ENCODE results near the gene UBN2.
"Not testable (repeated sequence)": the region's sequence is repeated elsewhere in the genome, so short reads cannot be mapped to it uniquely, and the experiment has no call there.

UBN2 gene

DNA sequence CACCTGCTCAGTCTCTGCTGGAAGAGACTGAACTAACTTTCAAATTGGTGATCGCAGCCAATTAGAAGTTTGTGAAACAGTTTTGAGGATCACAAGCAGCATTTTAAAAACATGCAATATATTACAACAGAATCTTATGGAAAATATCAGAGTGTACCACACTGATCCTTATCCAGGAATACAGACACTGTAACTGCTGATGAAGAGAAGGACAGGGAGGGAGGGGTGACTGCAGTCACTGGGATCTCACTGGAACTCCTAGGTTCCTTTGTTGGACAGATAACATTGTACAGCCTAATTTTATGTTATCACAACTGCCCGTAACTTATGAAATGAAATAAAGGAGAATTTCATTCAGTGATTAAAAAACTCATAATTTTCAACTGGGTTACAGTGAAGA lies 6.8 kb upstream of the UBN2 start:
- TF ChIP-seq, protein P1, sequence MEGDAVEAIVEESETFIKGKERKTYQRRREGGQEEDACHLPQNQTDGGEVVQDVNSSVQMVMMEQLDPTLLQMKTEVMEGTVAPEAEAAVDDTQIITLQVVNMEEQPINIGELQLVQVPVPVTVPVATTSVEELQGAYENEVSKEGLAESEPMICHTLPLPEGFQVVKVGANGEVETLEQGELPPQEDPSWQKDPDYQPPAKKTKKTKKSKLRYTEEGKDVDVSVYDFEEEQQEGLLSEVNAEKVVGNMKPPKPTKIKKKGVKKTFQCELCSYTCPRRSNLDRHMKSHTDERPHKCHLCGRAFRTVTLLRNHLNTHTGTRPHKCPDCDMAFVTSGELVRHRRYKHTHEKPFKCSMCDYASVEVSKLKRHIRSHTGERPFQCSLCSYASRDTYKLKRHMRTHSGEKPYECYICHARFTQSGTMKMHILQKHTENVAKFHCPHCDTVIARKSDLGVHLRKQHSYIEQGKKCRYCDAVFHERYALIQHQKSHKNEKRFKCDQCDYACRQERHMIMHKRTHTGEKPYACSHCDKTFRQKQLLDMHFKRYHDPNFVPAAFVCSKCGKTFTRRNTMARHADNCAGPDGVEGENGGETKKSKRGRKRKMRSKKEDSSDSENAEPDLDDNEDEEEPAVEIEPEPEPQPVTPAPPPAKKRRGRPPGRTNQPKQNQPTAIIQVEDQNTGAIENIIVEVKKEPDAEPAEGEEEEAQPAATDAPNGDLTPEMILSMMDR (conservative IDR thresholded peaks at IDR 0.05; ENCODE audit: low read depth, low read length) = no peak
- H3K4me3 ChIP-seq (ENCODE audit: low read depth, low read length) = no peak overlapping the region
- no peak for DNase-seq (ENCODE audit: low read depth)

DNA sequence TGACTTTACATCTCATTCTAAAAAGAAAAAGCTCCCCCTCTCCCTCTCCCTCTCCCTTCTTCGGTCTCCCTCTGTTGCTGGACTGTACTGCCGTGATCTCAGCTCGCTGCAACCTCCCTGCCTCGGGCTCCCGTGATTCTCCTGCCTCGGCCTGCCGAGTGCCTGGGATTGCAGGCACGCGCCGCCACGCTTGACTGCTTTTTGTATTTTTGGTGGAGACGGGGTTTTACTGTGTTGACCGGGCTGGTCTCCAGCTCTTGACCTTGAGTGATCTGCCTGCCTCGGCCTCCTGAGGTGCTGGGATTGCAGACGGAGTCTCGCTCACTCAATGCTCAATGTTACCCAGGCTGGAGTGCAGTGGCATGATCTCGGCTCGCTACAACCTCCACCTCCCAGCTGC lies 6.2 kb upstream of the UBN2 start:
- H3K4me3 ChIP-seq (ENCODE audit: low read depth, low read length); DNase-seq (ENCODE audit: low read depth): not testable (repeated sequence)

DNA sequence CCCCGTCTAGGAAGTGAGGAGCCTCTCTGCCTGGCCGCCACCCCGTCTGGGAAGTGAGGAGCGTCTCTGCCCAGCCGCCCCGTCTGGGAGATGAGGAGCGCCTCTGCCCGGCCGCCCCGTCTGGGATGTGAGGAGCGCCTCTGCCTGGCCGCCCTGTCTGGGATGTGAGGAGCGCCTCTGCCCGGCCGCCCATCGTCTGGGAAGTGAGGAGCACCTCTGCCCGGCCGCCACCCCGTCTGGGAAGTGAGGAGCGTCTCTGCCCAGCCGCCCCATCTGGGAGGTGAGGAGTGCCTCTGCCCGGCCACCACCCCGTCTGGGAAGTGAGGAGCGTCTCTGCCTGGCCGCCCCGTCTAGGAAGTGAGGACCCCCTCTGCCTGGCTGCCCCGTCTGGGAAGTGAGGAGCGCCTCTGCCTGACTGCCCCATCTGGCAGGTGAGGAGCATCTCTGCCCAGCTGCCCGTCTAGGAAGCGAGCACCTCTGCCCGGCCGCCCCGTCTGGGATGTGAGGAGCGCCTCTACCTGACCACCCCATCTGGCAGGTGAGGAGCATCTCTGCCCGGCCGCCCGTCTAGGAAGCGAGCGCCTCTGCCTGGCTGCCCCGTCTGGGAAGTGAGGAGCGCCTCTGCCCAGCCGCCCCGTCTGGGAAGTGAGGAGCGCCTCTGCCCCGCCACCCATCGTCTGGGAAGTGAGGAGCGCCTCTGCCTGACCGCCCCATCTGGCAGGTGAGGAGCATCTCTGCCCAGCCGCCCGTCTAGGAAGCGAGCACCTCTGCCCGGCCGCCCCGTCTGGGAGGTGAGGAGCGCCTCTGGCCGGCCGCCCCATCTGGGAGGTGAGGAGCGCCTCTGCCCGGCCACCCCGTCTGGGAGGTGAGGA lies 5.5 kb upstream of the UBN2 start:
- H3K4me3 ChIP-seq (ENCODE audit: low read depth, low read length); DNase-seq (ENCODE audit: low read depth): not testable (repeated sequence)

DNA sequence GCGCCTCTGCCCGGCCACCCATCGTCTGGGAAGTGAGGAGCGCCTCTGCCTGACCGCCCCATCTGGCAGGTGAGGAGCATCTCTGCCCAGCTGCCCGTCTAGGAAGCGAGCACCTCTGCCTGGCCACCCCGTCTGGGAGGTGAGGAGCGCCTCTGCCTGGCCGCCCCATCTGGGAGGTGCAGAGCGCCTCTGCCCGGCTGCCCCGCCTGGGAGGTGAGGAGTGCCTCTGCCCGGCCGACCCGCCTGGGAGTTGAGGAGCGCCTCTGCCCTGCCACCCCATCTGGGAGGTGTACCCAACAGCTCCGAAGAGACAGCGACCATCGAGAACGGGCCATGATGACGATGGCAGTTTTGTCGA lies 4.9 kb upstream of the UBN2 start:
- H3K4me3 ChIP-seq (ENCODE audit: low read depth, low read length); DNase-seq (ENCODE audit: low read depth): not testable (repeated sequence)

DNA sequence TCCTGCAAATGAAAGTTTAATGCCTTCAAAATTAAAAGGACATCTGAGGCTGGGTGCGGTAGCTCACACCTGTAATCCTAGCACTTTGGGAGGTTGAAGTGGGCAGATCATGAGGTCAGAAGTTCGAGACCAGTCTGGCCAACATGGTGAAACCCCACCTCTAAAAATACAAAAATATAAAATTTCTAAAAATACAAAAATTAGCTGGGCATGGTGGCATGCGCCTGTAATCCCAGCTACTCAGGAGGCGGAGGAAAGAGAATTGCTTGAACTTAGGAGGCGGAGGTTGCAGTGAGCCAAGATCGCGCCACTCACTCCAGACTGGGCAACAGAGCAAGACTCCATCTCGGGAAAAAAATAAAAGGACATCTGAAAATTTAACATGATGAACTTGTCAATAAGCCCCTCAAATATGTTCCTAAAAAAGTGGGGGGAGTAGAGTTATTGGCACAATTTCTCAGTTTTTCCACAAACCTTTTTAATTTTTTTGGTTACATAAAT lies 4.0 kb upstream of the UBN2 start:
- DNase-seq (ENCODE audit: low read depth); H3K4me3 ChIP-seq (ENCODE audit: low read depth, low read length): not testable (repeated sequence)

DNA sequence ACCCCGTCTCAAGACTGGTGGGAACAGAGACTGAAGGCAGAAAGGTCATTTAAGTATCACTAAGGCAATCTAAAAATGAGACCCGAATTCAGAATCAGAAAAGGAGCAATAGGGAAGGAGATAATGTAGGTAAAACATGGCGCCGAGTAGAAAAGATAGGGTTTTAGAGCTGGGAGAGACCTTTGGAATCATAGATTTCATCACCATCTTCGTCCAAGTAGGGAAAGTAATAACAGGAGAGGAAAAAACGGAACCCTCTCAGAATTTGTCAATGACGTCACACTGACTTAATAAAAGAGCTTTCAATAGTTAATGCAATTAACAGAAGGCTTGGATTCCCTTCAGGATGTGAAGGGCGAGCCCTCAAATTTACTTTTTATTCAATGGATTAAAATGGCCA lies 1.0 kb upstream of the UBN2 start:
- DNase-seq (ENCODE audit: low read depth) = no peak
- H3K4me3 ChIP-seq (ENCODE audit: low read depth, low read length) = peak overlapping the region; percentile 78
- TF ChIP-seq, protein P1 (conservative IDR thresholded peaks at IDR 0.05; ENCODE audit: low read depth, low read length) = no peak

DNA sequence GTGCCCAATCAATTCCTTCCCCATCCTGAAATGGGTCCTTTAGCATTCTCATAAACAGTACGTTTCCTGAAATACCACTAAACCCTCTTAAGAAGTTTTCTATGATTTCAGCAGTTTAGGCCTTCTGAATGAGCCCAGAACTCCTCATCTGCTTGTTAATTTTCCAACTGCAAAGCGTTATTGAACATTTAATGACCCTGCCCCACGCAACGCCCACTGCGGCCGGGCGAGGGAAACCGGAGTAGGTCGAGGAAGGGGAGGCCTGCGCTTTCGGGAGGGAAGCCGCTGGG lies 608 bp upstream of the UBN2 start:
- no peak for DNase-seq (ENCODE audit: low read depth)
- TF ChIP-seq, protein P1 (conservative IDR thresholded peaks at IDR 0.05; ENCODE audit: low read depth, low read length) = no peak
- H3K4me3 ChIP-seq (ENCODE audit: low read depth, low read length) = peak overlapping the region; percentile 78

DNA sequence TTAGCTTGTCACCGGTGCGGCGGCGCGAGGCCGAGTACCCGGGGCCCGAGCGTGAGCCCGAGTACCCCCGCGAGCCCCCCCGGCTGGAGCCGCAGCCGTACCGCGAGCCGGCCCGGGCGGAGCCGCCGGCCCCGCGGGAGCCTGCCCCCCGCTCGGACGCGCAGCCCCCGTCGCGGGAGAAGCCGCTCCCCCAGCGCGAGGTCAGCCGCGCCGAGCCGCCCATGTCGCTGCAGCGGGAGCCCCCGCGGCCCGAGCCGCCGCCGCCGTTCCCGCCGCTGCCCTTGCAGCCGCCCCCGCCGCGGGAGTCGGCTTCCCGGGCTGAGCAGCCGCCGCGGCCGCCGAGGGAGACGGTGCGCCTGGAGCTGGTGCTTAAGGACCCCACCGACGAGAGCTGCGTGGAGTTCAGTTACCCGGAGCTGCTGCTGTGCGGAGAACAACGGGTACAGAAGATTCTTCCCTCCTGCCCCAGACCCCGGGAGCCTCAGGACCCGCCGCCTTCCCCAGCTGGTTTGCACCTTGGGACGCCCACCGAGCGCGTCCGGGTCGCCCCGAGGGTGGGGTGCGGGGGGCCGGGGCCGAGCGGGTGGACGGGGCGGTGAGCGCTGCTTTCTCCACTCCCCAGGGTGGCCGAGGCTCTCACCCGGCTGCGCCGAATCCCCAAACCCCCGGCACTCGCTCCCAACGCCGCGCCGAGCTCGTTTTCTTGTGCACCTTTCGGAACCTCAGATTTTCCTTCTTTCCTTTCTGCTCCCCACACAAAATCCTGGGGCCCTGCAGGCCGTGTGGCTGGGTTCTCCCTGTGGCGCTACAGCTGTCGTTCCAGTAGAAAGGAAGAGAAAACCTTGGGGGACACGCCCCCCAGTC lies 708 bp downstream of the UBN2 start:
- TF ChIP-seq, protein P1 (conservative IDR thresholded peaks at IDR 0.05; ENCODE audit: low read depth, low read length) = no peak
- H3K4me3 ChIP-seq (ENCODE audit: low read depth, low read length) = peak overlapping the region; percentile 78
- DNase-seq (ENCODE audit: low read depth) = peak; percentile 43

DNA sequence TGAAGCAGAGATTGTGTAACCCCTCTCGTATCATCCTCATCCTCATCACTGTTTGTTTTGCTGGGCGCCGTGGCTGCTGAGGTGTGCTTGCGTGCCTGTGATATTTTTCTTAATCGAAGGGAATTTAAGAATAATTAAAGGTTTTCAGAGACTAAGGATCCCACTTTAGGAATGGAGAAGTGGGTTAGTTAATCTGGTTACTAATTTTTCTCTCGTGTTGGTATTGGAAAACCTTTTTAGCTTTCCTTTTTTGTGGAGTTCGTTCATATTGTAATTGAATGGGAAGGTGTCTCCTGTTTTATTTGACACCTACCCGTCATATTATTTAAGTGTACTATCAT lies 1.3 kb downstream of the UBN2 start:
- no peak for DNase-seq (ENCODE audit: low read depth)
- H3K4me3 ChIP-seq (ENCODE audit: low read depth, low read length) = peak overlapping the region; percentile 78

More for the DNA sequence above, 1.3 kb downstream of the UBN2 start:
- TF ChIP-seq, protein P1 (conservative IDR thresholded peaks at IDR 0.05; ENCODE audit: low read depth, low read length) = no peak
